HG03378 (cell line): Measurements from ENCODE around the gene SEPTIN3.

ENCODE experiments used
- ATAC-seq: cut with Tn5 transposase; IDR thresholded peaks from one replicate; pipeline ENCODE4 v1.9.1; 2021; ENCODE audit warnings: mild to moderate bottlenecking, moderate library complexity; ENCODE audit not compliant: unreplicated experiment

Gene SEPTIN3

GRCh38 chr22:42007922-42008321, 38.7 kb downstream of the SEPTIN3 start:
- ATAC-seq, result no peak

GRCh38 chr22:42010778-42011177, 41.5 kb downstream of the SEPTIN3 start:
- ATAC-seq, result no peak

- no peak for ATAC-seq
These were observed 44.1 kb downstream of the SEPTIN3 start for GRCh38 chr22:42013385-42013784.

GRCh38 chr22:42016111-42016510, 46.9 kb downstream of the SEPTIN3 start:
- no peak for ATAC-seq

GRCh38 chr22:42018224-42018623, 49.0 kb downstream of the SEPTIN3 start:
- no peak for ATAC-seq
